SK-N-SH (cell line): ENCODE data around the gene RCAN1. TPM values are rescaled to one million over a fixed set of nuclear protein-coding genes. Genes with fewer than 3 reads are reported as not detected.

ENCODE experiments used
- CTCF ChIA-PET: fragments of 300-600, 350-600 bp; formaldehyde crosslinking; extraction: SDS; loops from one replicate; lab custom pipeline; 2021; lab: Yijun Ruan, JAX
- POLR2A ChIA-PET: fragments of 350-600 bp; sonication (Branson Sonifier 250); formaldehyde crosslinking; extraction: SDS; loops from one replicate; lab custom pipeline; 2020; ENCODE audit warnings: antibody characterized with exemption, inconsistent platforms; lab: Yijun Ruan, JAX
- DNase-seq: peaks from one replicate; pipeline ENCODE4 v3.0.0; 2012
- H2AFZ ChIP-seq: fragments of 200-600 bp; sonication (generic); 2 replicates; pipeline ENCODE4 v1.8.1; 2016; ENCODE audit warnings: antibody characterized with exemption, mild to moderate bottlenecking, low read depth
- H3F3A ChIP-seq: fragments of 200-600 bp; sonication (generic); replicated peaks from 2 replicates; pipeline ENCODE3; 2016; ENCODE audit warnings: antibody characterized with exemption, mild to moderate bottlenecking; ENCODE audit not compliant: insufficient read depth
- H3K27ac ChIP-seq, 2 experiments: fragments of 200-500 bp in 1 of 2; fragments of 200-600 bp in 1 of 2; sonication (Bioruptor generic) in 1 of 2; sonication (generic), shearing (Covaris generic) in 1 of 2; 2 replicates each; pipeline versions ENCODE4 v1.5.1 to v1.6.1; 2014 to 2016; ENCODE audit warnings: low read depth in 2 of 2, inconsistent platforms in 1 of 2, low read length in 1 of 2, mild to moderate bottlenecking in 1 of 2, mixed read lengths in 1 of 2
- H3K27me3 ChIP-seq: fragments of 200-600 bp; sonication (generic), shearing (Covaris generic); 2 replicates; pipeline ENCODE4 v1.6.1; 2016; ENCODE audit warnings: mixed run types; ENCODE audit not compliant: insufficient read depth
- H3K36me3 ChIP-seq, 2 experiments: fragments of 200-500 bp in 1 of 2; fragments of 200-600 bp in 1 of 2; sonication (Bioruptor generic) in 1 of 2; sonication (generic) in 1 of 2; replicated peaks in 1 of 2; 2 replicates each; pipeline versions ENCODE3 to v1.5.1; 2014 to 2016; ENCODE audit warnings: low read length in 1 of 2, mild to moderate bottlenecking in 1 of 2; ENCODE audit not compliant: insufficient read depth in 2 of 2, control insufficient read depth in 1 of 2
- H3K4me1 ChIP-seq, 2 experiments: fragments of 200-500 bp in 1 of 2; fragments of 200-600 bp in 1 of 2; sonication (Bioruptor generic) in 1 of 2; sonication (generic), shearing (Covaris generic) in 1 of 2; 2 replicates each; pipeline versions ENCODE4 v1.5.1 to v1.6.1; 2014 to 2016; ENCODE audit warnings: low read depth in 1 of 2, low read length in 1 of 2, mixed run types in 1 of 2; ENCODE audit not compliant: insufficient read depth in 2 of 2, control insufficient read depth in 1 of 2
- H3K4me2 ChIP-seq: fragments of 200-600 bp; sonication (generic), shearing (Covaris generic); 2 replicates; pipeline ENCODE4 v1.6.1; 2017; ENCODE audit warnings: mixed run types
- H3K4me3 ChIP-seq, 2 experiments: fragments of 200-500 bp in 1 of 2; fragments of 200-600 bp in 1 of 2; sonication (Bioruptor generic) in 1 of 2; sonication (generic), shearing (Covaris generic) in 1 of 2; 2 replicates each; pipeline versions ENCODE4 v1.5.1 to v1.8.1; 2014 to 2016; ENCODE audit warnings: low read depth in 2 of 2, inconsistent platforms in 1 of 2, low read length in 1 of 2, mild to moderate bottlenecking in 1 of 2, mixed read lengths in 1 of 2, moderate library complexity in 1 of 2
- H3K79me2 ChIP-seq: fragments of 200-600 bp; sonication (generic); 2 replicates; pipeline ENCODE4 v1.8.1; 2017; ENCODE audit warnings: mild to moderate bottlenecking; ENCODE audit not compliant: insufficient read depth
- H3K9ac ChIP-seq: fragments of 200-600 bp; sonication (generic); 2 replicates; pipeline ENCODE4 v1.6.1; 2017; ENCODE audit warnings: mixed run types
- H3K9me2 ChIP-seq: fragments of 200-600 bp; sonication (generic); 2 replicates; pipeline ENCODE4 v1.6.1; 2017; ENCODE audit warnings: mixed run types
- H3K9me3 ChIP-seq: fragments of 200-600 bp; sonication (generic); 2 replicates; pipeline ENCODE4 v1.6.1; 2017; ENCODE audit warnings: mixed run types, mild to moderate bottlenecking, moderate library complexity
- H4K20me1 ChIP-seq: fragments of 200-600 bp; sonication (generic); 2 replicates; pipeline ENCODE4 v1.6.1; 2017; ENCODE audit warnings: mild to moderate bottlenecking, mixed run types; ENCODE audit not compliant: insufficient read depth
- CHD2 ChIP-seq: fragments of 150-350 bp; IDR thresholded peaks from 2 replicates; pipeline ENCODE4 v1.6.1; 2018; ENCODE audit warnings: low read length; ENCODE audit not compliant: partially characterized antibody
- ELF1 ChIP-seq: IDR thresholded peaks from 2 replicates; pipeline ENCODE4 v1.4.0; 2012
- EP300 ChIP-seq, 2 experiments: IDR thresholded peaks; 2 replicates each; pipeline versions ENCODE4 v1.4.0 to v1.6.1; 2012; ENCODE audit warnings: borderline replicate concordance in 1 of 2, low read depth in 1 of 2, low read length in 1 of 2
- FOSL2 ChIP-seq: IDR thresholded peaks from 2 replicates; pipeline ENCODE4 v1.4.0; 2012; ENCODE audit warnings: low read depth, mild to moderate bottlenecking, moderate library complexity, borderline replicate concordance
- FOXJ3 ChIP-seq: sonication (generic); formaldehyde crosslinking; IDR thresholded peaks from 2 replicates; pipeline ENCODE4 v1.5.1; 2020; ENCODE audit warnings: mild to moderate bottlenecking, missing genetic modification reagents
- FOXM1 ChIP-seq: IDR thresholded peaks from 2 replicates; pipeline ENCODE4 v1.4.0; 2012; ENCODE audit warnings: low read depth, mild to moderate bottlenecking
- GATA2 ChIP-seq: sonication (generic); formaldehyde crosslinking; IDR thresholded peaks from 2 replicates; pipeline ENCODE4 v1.5.0; 2020; ENCODE audit warnings: mild to moderate bottlenecking, missing genetic modification reagents
- MEF2A ChIP-seq: IDR thresholded peaks from 2 replicates; pipeline ENCODE4 v1.4.0; 2012; ENCODE audit warnings: low read depth, borderline replicate concordance
- POLR2AphosphoS5 ChIP-seq: IDR thresholded peaks from 2 replicates; pipeline ENCODE4 v1.6.1; 2012; ENCODE audit warnings: low read depth, low read length
- RAD21 ChIP-seq: IDR thresholded peaks from 2 replicates; pipeline ENCODE4 v1.6.1; 2012; ENCODE audit warnings: mild to moderate bottlenecking, low read length
- RCOR1 ChIP-seq: fragments of 150-350 bp; IDR thresholded peaks from 2 replicates; pipeline ENCODE4 v1.6.1; 2017; ENCODE audit warnings: antibody characterized with exemption, low read length
- RFX5 ChIP-seq: IDR thresholded peaks from 2 replicates; pipeline ENCODE4 v1.6.1; 2012; ENCODE audit warnings: mild to moderate bottlenecking, improper control_type of control experiment, low read length
- RXRA ChIP-seq: IDR thresholded peaks from 2 replicates; pipeline ENCODE4 v1.4.0; 2012; ENCODE audit warnings: low read depth, mild to moderate bottlenecking, borderline replicate concordance
- SIN3A ChIP-seq: IDR thresholded peaks from 2 replicates; pipeline ENCODE4 v1.6.1; 2012; ENCODE audit warnings: low read depth, mild to moderate bottlenecking, low read length, moderate library complexity, borderline replicate concordance
- SMC3 ChIP-seq: IDR thresholded peaks from 2 replicates; pipeline ENCODE4 v1.6.1; 2012; ENCODE audit warnings: low read depth, low read length, improper control_type of control experiment
- TEAD4 ChIP-seq: IDR thresholded peaks from 2 replicates; pipeline ENCODE4 v1.4.0; 2012; ENCODE audit warnings: mild to moderate bottlenecking, borderline replicate concordance; ENCODE audit not compliant: insufficient read depth
- YY1 ChIP-seq: IDR thresholded peaks from 2 replicates; pipeline ENCODE4 v1.4.0; 2012; ENCODE audit warnings: low read depth, mild to moderate bottlenecking
- WGBS: methylation state at CpG from one replicate; pipeline ENCODE4 v1.1.6; 2017; ENCODE audit warnings: low lambda C conversion rate; 5-methylcytosine and 5-hydroxymethylcytosine counted together
- polyA plus RNA-seq, 3 experiments: library from polyadenylated mRNA; depleted of rRNA; stranded (reverse); fragments of >200 nt; gene quantifications; 2 replicates each; pipeline ENCODE4 v1.2.3, GENCODE V29; 2012
- TF ChIP-seq, protein P1 (sequence below): IDR thresholded peaks from 2 replicates; pipeline ENCODE4 v1.4.0; 2012; ENCODE audit warnings: low read depth
- TF ChIP-seq, protein P2 (sequence below): IDR thresholded peaks from 2 replicates; pipeline ENCODE4; 2012
- TF ChIP-seq, protein P3 (sequence below): fragments of 200-600 bp; sonication (generic); IDR thresholded peaks from 2 replicates; pipeline ENCODE4 v1.6.1; 2017; ENCODE audit warnings: antibody characterized with exemption, mild to moderate bottlenecking, moderate library complexity
- TF ChIP-seq, protein P4 (sequence below): fragments of 150-350 bp; IDR thresholded peaks from 2 replicates; pipeline ENCODE4 v1.6.1; 2016; ENCODE audit warnings: mild to moderate bottlenecking, low read depth, low read length

The RCAN1 gene
- polyA plus RNA-seq, 1 of the 3 experiments (the other 2 are of a cell fraction): 16.7 TPM

DNA sequence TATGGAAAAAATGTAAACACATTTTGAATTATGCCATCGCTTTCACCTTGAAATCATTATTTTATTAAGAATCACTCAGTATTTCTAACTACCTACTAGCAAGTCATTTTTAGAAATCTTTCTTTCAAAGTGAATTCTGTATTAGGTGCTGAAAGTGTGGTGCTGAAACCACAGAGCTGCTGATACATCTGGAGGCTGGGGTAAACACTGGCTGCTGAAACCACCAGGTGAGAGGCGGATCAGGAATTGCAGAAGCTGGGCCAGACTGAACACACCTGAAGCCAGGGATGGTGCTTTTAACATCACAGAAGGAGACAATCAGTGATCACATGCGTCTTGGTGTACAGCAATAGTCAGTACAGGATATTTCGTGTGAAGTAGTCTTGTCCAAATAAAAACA, 60.7 kb downstream of the RCAN1 start:
- CTCF ChIA-PET: interaction anchor here (2.6 kb wide), 1 partner anchor 10 kb away, joined by 10 read pairs; no protein-coding TSS in a partner anchor
- POLR2A ChIA-PET: no interaction called here
- 96% methylated on average over 4 of the region's 4 CpGs for WGBS

DNA sequence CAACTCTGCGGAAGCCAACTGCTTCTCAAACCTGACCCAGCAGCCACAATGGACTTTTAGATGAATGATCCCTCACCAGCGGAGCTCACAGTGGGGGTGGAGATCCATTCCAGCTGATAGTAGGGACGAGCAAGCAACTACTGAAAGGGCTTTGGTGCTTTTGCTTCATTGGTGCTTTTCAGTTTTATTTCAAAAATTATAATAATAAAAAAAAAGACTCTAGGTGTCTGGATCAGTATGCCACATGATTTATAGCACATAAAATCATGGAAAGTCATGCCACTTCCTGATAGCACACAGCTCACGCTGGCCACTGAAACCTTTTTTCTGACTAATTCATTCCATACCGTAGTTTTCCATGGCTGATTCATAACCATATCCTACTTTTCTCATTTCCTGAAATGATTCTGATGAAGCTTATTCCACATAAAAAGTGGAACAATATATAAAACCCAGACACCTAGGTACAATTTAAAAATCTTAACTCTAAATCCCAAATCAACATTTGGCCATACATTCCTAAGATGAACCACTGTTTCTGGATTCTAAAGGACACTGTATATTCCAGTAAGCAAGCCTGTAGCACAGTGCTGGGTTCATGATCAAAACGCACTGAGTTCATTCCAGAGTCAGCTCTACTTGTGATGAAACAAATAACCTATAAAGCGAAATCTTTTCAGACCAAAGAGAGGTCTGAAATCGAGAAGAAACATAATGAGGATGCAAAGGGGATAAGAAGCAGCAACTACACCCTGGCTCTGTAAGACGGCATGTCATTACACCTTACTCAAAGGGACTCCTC, 61.6 kb downstream of the RCAN1 start:
- 34% methylated on average over 9 of the region's 9 CpGs for WGBS
- Histone ChIP-seq H2AFZ (peak overlapping the region; percentile 80), H3K27me3 (no peaks in the 10 kb centered on the region), H3K4me1 (peaks cover 0 to 19% of the 10 kb centered on the region in 2 experiments; a peak in 1 of 4 replicates), H4K20me1 (no peaks in the 10 kb centered on the region), H3K9me3 (no peaks in the 10 kb centered on the region), H3K4me3 (peak overlapping the region; percentile 9 to 24; a peak in 2 of 4 replicates), H3K79me2 (0 out of 2 replicates have a peak, but pooled peaks cover 4% of the 10 kb centered on the region), H3K9ac (peak overlapping the region; percentile 65), H3K27ac (peak overlapping the region; percentile 77 to 97), H3F3A (peaks cover 23% of the 10 kb centered on the region), H3K36me3 (no peaks in the 10 kb centered on the region), H3K9me2 (no peaks in the 10 kb centered on the region), H3K4me2 (peak overlapping the region; percentile 65)
- no peak for DNase-seq
- POLR2A ChIA-PET: no interaction called here
- CTCF ChIA-PET: interaction anchor here (2.6 kb wide), 1 partner anchor 9 kb away, joined by 10 read pairs; no protein-coding TSS in a partner anchor
- TF ChIP-seq ELF1 (peak; percentile 66; the same call in 1 of the 2 replicates), RAD21 (no peak), EP300 (IDR thresholded peaks at IDR 0.05; ENCODE audit: borderline replicate concordance in 1 of 2, low read depth in 1 of 2, low read length in 1 of 2) (peak in 1 of 2 experiments; percentile 52; a peak in 1 of 4 replicates), POLR2AphosphoS5 (peak; percentile 45; the same call in 1 of the 2 replicates), RFX5 (no peak), FOXM1 (0 out of 2 replicates have a peak, but pooled peaks have one; percentile 22), RXRA (no peak), MEF2A (no peak), GATA2 (CRISPR knock-in tag) (no peak), SIN3A (no peak), SMC3 (no peak), RCOR1 (no peak), FOXJ3 (CRISPR knock-in tag) (no peak), FOSL2 (peak; percentile 61; the same call in 1 of the 2 replicates)
- TF ChIP-seq, protein P1, sequence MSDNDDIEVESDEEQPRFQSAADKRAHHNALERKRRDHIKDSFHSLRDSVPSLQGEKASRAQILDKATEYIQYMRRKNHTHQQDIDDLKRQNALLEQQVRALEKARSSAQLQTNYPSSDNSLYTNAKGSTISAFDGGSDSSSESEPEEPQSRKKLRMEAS: peak; percentile 61; the same call in 1 of the 2 replicates
- TF ChIP-seq, protein P2, sequence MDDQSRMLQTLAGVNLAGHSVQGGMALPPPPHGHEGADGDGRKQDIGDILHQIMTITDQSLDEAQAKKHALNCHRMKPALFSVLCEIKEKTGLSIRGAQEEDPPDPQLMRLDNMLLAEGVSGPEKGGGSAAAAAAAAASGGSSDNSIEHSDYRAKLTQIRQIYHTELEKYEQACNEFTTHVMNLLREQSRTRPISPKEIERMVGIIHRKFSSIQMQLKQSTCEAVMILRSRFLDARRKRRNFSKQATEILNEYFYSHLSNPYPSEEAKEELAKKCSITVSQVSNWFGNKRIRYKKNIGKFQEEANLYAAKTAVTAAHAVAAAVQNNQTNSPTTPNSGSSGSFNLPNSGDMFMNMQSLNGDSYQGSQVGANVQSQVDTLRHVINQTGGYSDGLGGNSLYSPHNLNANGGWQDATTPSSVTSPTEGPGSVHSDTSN: peak; percentile 87
- TF ChIP-seq, protein P3, sequence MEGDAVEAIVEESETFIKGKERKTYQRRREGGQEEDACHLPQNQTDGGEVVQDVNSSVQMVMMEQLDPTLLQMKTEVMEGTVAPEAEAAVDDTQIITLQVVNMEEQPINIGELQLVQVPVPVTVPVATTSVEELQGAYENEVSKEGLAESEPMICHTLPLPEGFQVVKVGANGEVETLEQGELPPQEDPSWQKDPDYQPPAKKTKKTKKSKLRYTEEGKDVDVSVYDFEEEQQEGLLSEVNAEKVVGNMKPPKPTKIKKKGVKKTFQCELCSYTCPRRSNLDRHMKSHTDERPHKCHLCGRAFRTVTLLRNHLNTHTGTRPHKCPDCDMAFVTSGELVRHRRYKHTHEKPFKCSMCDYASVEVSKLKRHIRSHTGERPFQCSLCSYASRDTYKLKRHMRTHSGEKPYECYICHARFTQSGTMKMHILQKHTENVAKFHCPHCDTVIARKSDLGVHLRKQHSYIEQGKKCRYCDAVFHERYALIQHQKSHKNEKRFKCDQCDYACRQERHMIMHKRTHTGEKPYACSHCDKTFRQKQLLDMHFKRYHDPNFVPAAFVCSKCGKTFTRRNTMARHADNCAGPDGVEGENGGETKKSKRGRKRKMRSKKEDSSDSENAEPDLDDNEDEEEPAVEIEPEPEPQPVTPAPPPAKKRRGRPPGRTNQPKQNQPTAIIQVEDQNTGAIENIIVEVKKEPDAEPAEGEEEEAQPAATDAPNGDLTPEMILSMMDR: no peak
- TF ChIP-seq, protein P4, sequence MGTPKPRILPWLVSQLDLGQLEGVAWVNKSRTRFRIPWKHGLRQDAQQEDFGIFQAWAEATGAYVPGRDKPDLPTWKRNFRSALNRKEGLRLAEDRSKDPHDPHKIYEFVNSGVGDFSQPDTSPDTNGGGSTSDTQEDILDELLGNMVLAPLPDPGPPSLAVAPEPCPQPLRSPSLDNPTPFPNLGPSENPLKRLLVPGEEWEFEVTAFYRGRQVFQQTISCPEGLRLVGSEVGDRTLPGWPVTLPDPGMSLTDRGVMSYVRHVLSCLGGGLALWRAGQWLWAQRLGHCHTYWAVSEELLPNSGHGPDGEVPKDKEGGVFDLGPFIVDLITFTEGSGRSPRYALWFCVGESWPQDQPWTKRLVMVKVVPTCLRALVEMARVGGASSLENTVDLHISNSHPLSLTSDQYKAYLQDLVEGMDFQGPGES: no peak

More for the DNA sequence above, 60.7 kb downstream of the RCAN1 start:
- no peak overlapping the region for H3K4me3 ChIP-seq
- H3K4me1 ChIP-seq: peaks cover 0 to 19% of the 10 kb centered on the region in 2 experiments; a peak in 1 of 4 replicates
- DNase-seq: no peak
- peak overlapping the region; percentile 80 for H2AFZ ChIP-seq
- 0 out of 2 replicates have a peak, but pooled peaks cover 4% of the 10 kb centered on the region for H3K79me2 ChIP-seq
- no peaks in the 10 kb centered on the region for H3K27me3 ChIP-seq
- H3K4me2 ChIP-seq: peak overlapping the region; percentile 65
- TF ChIP-seq, protein P4: no peak
- TF ChIP-seq TEAD4 (no peak), CHD2 (no peak), YY1 (no peak)
- peak overlapping the region; percentile 65; the same call in 1 of the 2 replicates for H3K9ac ChIP-seq
- no peaks in the 10 kb centered on the region for H4K20me1 ChIP-seq
- no peaks in the 10 kb centered on the region for H3K9me2 ChIP-seq
- H3K9me3 ChIP-seq: no peaks in the 10 kb centered on the region
- H3K36me3 ChIP-seq: no peaks in the 10 kb centered on the region
- H3K27ac ChIP-seq: peak overlapping the region in 1 of 2 experiments; percentile 97; a peak in 3 of 4 replicates
- peaks cover 23% of the 10 kb centered on the region for H3F3A ChIP-seq
